HG03139 (cell line): ENCODE measurements around the gene FILIP1L.

Source experiments
- ATAC-seq: cut with Tn5 transposase; IDR thresholded peaks from one replicate; pipeline ENCODE4 v1.9.1; 2021; ENCODE audit not compliant: unreplicated experiment

Gene FILIP1L

DNA sequence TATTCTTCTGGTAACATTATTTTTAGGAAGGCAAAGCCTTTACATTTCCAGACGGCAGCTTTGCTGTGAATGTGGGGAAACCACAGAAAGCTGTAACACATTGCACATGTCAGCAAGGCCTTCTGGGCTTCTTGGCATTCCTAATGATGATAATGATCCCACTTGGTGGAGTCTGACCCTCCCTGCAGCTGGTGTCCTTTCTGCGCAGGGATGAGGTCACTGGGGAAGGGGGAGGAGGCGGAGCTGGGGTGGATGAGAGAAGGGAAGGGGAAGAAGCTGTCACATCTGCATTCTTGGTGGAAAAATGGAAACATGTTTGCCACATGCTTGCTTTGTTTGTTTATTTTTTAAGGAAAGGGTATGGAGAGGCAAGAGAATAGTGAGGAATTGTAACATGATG lies 68.6 kb downstream of the FILIP1L start:
- no peak for ATAC-seq

- peak; percentile 71 for ATAC-seq
Observed at GRCh38 chr3:100044369-100044768, 69.9 kb downstream of the FILIP1L start.

DNA sequence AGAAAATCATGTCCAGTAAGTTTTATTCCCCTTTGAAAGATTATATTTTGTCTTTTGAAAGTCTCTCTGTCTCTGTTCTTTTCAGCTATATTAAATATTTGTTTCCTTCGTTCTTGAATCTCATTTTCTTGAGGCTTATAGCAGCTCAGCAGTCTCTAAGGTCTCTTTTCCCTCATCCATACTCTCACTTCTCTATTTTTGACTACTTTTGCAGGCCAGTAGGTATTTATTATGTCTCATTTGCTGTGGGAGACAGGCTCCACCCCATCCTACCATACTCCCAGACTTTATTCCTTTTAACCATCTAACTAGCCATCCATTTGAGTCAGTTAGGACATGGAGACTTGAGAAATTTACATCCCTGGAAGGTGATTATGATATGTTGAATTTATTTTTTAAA lies 71.0 kb downstream of the FILIP1L start:
- ATAC-seq: no peak

DNA sequence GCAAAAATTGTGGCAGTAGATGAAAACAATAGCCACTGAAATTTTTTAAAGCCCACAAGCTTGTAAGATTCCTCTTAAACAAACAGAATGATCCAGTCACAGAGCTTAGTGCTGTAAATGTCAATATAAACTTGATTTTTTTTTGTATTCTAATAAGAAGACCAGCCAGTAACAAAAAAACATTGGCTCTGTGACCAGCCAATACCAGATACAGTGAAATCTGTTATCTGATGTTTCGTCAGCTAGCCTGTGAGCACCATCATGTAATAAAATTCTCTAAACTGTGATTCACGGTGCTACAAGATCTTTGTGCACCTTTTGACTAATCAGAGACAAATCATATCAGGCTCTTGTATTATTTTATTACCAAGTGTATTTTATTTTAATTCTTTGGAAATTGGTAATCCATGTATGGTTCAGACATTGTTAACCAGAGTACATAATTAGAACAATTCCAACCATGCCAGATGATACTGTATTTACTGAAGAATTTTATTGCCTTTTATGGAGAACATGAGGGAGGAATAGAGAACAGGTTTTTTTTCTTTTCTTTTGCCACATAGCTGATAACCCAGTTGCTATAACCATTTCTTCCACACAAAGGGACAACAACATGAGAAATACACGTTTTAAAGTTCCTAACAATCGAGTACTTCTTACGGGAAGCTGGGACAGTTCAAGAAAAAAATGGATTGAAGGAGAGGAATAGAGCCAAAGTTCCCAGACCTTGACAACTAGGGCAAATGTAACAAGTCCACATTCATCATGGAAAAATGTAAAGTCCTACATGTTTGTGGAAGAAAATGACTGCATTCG lies 71.9 kb downstream of the FILIP1L start:
- ATAC-seq: no peak

GRCh38 chr3:100041328-100041749 lies 73.0 kb downstream of the FILIP1L start:
- ATAC-seq: no peak

DNA sequence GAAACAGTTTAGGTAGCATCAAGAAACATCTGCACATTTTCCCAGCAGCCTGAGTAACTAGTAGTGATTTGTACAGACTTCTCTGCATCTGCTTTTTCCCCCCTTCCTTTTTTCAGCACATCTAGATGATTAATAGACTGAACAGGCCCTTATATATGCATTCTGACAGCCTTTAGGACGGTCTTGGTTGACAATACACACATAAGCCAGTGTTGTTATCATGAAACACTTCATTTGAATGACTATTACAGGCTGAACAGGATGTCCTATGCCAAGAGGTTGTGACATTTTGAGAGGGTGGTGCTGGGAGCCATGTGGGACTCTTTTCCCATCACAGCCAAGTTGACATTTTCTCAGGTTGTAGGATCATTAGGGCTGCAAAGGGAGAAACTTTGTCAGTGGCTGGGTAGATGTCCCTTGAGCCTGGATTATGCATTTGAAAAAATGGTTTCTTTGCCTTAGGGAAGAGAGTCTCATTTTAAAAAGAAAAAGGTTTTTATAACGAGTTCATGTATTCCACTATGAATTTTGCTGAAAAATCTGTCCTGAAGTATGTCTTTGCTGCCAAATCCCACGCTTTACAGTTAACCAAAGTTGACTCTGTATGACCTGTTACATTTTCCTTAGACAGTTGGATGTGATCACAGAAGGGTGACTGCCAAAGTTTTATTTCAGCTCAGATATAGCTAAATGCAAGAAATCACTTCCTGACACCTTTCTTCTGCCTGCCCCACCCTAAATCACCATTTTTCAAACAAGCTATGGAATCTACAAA lies 73.7 kb downstream of the FILIP1L start:
- no peak for ATAC-seq

- no peak for ATAC-seq
Observed at GRCh38 chr3:100039075-100039474, 75.2 kb downstream of the FILIP1L start.

- no peak for ATAC-seq
Observed at GRCh38 chr3:100033903-100034471, 80.3 kb downstream of the FILIP1L start.

- ATAC-seq: no peak
Observed at GRCh38 chr3:100033184-100033583, 81.1 kb downstream of the FILIP1L start.

GRCh38 chr3:100032243-100032642 lies 82.1 kb downstream of the FILIP1L start:
- no peak for ATAC-seq

DNA sequence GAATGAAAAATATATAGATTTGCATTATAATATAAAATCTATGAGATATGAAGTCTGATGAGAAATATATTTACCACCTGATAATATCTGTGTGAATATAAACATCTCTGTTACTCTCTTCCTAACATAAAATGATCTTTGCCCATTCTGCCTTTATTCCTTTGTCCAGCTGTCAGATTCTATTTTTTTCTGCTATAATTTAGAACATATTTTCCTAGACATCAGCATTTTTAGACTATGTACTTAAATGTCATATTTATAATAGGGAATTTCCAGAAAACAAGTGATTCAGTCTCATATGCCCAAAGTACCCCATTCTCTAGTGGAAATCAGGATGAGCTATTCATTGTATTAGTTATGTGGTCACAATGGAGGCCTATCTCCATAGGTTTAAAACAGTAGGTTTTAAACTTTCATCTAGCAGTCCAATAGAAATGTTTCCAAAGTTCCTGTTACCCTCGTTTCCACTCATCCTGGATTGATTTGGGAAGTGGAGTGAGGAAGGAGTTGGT lies 83.3 kb downstream of the FILIP1L start:
- no peak for ATAC-seq

- no peak for ATAC-seq
Observed at GRCh38 chr3:100030346-100030745, 84.0 kb downstream of the FILIP1L start.

- ATAC-seq: no peak
Observed at GRCh38 chr3:100029689-100030088, 84.6 kb downstream of the FILIP1L start.

GRCh38 chr3:100029052-100029451 lies 85.2 kb downstream of the FILIP1L start:
- no peak for ATAC-seq

DNA sequence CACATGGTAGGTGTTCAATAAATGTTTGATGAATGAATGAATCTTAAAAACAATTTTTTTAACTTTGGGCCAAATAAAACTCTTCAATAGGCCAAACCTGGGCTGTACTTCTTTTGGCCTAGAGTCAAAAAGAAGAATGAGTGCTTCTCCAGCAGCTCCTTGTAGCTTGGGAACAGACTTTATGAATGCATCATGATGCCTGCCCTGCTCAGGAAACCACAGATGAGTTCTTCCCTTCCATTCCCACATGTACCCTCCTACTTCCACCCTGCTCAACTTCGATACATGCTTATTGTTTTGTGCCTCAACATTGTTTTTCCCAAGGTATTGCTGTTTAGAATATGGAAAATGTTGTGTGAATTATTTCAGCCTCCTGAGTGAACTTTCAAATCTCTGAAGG lies 87.0 kb downstream of the FILIP1L start:
- ATAC-seq: no peak

DNA sequence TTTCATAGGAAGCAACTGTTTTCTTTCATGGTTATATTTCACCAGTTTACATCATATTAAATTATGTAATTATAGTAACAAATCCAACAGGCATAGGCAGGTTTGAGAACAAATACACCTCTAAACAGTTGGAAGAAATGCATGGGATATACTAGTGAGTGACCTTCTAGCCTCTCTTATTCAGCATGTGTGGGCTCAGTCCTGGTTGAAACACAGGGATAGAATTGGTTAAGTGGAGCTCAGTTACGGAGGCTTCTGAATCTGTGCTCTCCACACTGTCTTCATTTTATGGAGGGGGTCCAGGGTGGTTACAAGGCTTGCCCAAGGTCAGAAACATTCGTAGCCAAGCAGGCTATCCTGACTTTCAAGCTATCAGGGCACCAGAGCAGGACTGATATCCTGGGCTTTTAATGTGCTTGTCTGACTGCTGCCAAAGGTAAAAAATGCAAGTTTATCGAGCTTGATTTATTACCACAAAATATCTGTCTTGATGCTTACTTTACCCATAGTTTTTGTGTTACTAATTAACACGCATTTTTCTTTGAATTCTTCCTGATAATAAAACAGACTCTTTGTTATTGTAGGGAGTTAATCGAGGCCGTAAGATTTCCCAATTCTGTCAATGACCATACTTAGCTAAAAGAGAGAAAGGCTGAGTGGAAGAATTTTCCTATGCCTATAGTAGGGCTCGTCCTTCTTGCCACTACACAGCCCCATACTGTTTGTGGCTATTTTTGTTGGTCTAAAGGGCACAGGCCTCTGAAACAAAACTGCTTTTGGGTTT lies 89.6 kb downstream of the FILIP1L start:
- ATAC-seq: no peak

GRCh38 chr3:100023595-100023994 lies 90.7 kb downstream of the FILIP1L start:
- no peak for ATAC-seq

GRCh38 chr3:100023150-100023549 lies 91.2 kb downstream of the FILIP1L start:
- ATAC-seq: no peak

- ATAC-seq: no peak
Observed at GRCh38 chr3:100022506-100022905, 91.8 kb downstream of the FILIP1L start.

GRCh38 chr3:100020876-100021644 lies 93.2 kb downstream of the FILIP1L start:
- ATAC-seq: no peak
